Chondrocyte (in vitro differentiated cells): Measurements from ENCODE around the gene ZNF799. TPM values are rescaled to one million over a fixed set of nuclear protein-coding genes. Genes with fewer than 3 reads are reported as not detected.

ENCODE experiments used
- DNase-seq: peaks from one replicate; pipeline ENCODE4 v3.0.0; 2021; ENCODE audit warnings: mixed read lengths, low spot score
- H3K27ac Mint-ChIP-seq: one replicate; pipeline ENCODE4 v1.8.0; 2021; ENCODE audit warnings: mild to moderate bottlenecking, moderate library complexity, mixed read lengths; ENCODE audit not compliant: unreplicated experiment
- H3K27me3 Mint-ChIP-seq: 2 replicates; pipeline ENCODE4 v1.8.0; 2021; ENCODE audit warnings: low read depth, mixed read lengths
- H3K36me3 Mint-ChIP-seq: 2 replicates; pipeline ENCODE4 v1.8.0; 2021; ENCODE audit warnings: low read depth, mixed read lengths
- H3K4me1 Mint-ChIP-seq: 2 replicates; pipeline ENCODE4 v1.8.0; 2021; ENCODE audit warnings: low read depth, mild to moderate bottlenecking, mixed read lengths
- H3K4me3 Mint-ChIP-seq: one replicate; pipeline ENCODE4 v1.8.0; 2021; ENCODE audit warnings: mild to moderate bottlenecking, moderate library complexity, mixed read lengths; ENCODE audit not compliant: unreplicated experiment
- H3K9me3 Mint-ChIP-seq: 2 replicates; pipeline ENCODE4 v1.8.0; 2021; ENCODE audit warnings: low read depth, mixed read lengths
- total RNA-seq: library from RNA; stranded (reverse); gene quantifications from 3 replicates; pipeline ENCODE4 v1.2.1, GENCODE V29; 2021
- TF ChIP-seq, protein P1 (sequence below): fragments of 200-600 bp; sonication (generic); IDR thresholded peaks from 2 replicates; pipeline ENCODE4 v1.5.0; 2021; ENCODE audit warnings: antibody characterized with exemption, mild to moderate bottlenecking, moderate library complexity

The ZNF799 gene
- total RNA-seq, 1 donor from 2014 or later: 2.3 TPM

DNA sequence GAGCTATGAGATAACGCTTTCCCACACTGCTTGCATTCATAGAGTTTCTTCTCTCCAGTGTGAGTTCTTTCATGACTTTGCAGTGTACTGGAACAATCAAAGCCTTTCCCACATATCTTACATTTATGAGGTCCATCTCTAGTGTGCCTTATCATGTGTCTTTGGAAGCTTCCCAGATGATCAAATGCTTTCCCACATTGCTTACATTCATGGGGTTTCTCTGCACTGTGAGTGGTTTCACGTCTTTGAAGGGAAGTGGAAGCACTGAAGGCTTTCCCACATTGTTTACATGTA is 20.7 kb downstream of the ZNF799 start:
- H3K4me1 Mint-ChIP-seq: no peaks in the 10 kb centered on the region
- H3K4me3 Mint-ChIP-seq: no peak overlapping the region
- no peak overlapping the region for H3K27ac Mint-ChIP-seq
- H3K36me3 Mint-ChIP-seq: peaks cover 29% of the 10 kb centered on the region
- DNase-seq: no peak
- peaks cover 44% of the 10 kb centered on the region for H3K9me3 Mint-ChIP-seq
- H3K27me3 Mint-ChIP-seq: no peaks in the 10 kb centered on the region
- TF ChIP-seq, protein P1, sequence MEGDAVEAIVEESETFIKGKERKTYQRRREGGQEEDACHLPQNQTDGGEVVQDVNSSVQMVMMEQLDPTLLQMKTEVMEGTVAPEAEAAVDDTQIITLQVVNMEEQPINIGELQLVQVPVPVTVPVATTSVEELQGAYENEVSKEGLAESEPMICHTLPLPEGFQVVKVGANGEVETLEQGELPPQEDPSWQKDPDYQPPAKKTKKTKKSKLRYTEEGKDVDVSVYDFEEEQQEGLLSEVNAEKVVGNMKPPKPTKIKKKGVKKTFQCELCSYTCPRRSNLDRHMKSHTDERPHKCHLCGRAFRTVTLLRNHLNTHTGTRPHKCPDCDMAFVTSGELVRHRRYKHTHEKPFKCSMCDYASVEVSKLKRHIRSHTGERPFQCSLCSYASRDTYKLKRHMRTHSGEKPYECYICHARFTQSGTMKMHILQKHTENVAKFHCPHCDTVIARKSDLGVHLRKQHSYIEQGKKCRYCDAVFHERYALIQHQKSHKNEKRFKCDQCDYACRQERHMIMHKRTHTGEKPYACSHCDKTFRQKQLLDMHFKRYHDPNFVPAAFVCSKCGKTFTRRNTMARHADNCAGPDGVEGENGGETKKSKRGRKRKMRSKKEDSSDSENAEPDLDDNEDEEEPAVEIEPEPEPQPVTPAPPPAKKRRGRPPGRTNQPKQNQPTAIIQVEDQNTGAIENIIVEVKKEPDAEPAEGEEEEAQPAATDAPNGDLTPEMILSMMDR: no peak

DNA sequence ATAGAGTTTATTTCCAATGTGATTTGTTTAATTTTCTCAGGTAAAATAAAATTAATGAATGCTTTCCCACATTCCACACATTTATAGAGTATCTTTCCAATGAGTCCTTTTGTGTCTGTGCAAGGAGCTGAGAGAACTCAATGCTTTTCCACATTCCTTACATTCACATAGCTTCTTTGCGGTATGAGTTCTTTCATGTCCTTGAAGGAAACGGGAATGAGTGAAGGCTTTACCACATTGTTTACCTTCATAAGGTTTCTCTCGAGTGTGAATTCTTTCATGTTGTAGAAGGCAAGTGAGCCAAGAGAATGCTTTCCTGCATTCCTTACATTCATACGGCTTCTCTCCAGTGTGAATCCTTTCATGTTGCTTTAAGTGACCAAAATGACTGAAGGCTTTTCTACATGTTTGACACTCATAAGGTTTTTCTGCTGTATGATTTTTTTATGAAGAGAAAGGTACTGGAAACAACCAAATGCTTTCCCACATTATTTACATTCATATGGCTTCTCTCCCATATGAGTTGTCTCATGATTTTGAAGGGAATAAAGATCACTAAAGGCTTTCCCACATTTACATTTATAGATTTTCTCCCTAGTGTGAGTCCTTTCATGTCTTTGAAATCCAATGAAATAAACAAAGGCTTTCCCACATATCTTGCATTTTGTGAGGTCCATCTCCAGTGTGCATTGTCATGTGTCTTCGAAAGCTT is 21.2 kb downstream of the ZNF799 start:
- H3K36me3 Mint-ChIP-seq: peaks cover 29% of the 10 kb centered on the region
- no peak overlapping the region for H3K4me3 Mint-ChIP-seq
- TF ChIP-seq, protein P1: no peak
- no peaks in the 10 kb centered on the region for H3K27me3 Mint-ChIP-seq
- peaks cover 47% of the 10 kb centered on the region for H3K9me3 Mint-ChIP-seq
- H3K27ac Mint-ChIP-seq: no peak overlapping the region
- no peaks in the 10 kb centered on the region for H3K4me1 Mint-ChIP-seq
- no peak for DNase-seq

DNA sequence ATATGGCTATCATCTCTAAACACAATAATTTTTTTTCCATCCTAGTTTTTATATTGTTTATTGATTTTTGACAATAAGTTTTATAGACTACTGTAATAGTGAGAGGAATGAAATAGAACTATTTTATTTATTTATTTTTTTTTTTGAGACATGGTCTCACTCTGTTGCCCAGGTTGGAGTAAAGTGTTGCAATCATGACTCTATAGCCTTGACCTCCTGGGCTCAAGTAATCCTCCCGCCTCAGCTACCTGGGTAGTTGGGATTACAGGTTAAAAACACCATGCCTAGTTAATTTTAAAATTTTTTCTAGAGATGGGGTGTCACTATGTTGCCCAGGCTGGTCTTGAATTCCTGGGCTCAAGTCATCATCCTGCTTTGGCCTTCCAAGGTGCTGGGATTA is 27.0 kb downstream of the ZNF799 start:
- no peak overlapping the region for H3K4me3 Mint-ChIP-seq
- H3K9me3 Mint-ChIP-seq: peaks cover 28% of the 10 kb centered on the region
- DNase-seq: no peak
- H3K4me1 Mint-ChIP-seq: no peaks in the 10 kb centered on the region
- peaks cover 10% of the 10 kb centered on the region for H3K36me3 Mint-ChIP-seq
- no peaks in the 10 kb centered on the region for H3K27me3 Mint-ChIP-seq
- H3K27ac Mint-ChIP-seq: no peak overlapping the region
- TF ChIP-seq, protein P1: no peak

DNA sequence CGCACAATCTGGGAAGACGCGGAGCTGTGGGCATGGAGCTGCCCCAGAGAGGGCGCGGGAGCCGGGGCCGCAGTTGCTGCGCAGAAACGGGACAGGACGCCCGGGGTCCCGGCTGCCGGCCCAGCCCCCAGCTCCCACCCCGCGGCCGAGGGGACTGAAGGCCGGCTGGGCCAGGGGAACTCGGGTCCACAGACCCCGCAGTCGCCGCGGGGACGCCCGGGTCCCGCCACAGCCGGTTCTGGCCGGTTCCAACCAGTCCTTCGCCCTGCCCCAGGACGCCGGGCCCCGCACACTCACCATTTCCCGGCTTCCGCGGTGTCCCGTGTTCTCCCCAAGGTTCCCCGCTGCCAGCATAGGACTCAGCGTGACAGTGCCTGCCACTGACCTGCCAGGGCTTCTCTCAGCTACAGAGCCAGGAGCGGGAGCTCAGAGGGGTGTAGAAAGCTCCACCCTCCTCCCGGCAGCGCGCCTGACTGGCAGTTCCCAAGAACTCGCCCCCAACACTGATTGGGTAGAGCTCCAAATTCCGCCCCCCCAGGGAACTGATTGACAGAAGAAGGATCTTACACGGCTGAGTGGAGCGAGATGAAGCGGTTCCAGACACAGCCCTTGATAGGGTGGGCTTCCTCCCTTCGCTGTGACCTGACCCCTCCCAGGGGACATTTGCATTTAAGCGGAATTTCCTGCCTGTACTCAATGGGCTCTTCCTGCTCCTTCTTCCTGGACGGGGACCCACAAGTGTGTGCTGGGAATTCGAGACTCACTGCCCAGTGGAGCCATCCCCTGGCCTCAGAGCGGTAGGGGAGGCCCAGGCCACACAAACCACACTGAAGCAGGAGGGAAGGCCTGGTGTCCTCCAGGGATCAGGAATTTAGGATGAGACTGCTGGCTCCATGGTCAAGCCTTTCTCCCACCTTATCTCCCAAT is 35.6 kb downstream of the ZNF799 start, which contains the start of gene ZNF442:
Gene ZNF442, minus strand, starts transcription at position 448 of the 927 bp plus-strand sequence. CDS start 2,052 bp downstream, outside the sequence.
- Mint-ChIP-seq H3K4me3 (peak within 1 kb of the TSS; percentile 94), H3K9me3 (peaks cover 4% of the 10 kb centered on the region), H3K4me1 (peaks cover 24% of the 10 kb centered on the region), H3K27me3 (no peaks in the 10 kb centered on the region), H3K27ac (peak within 1 kb of the TSS; percentile 100), H3K36me3 (peaks cover 1% of the 10 kb centered on the region)
- TF ChIP-seq, protein P1: peak; percentile 86
- peak; percentile 97 for DNase-seq
